Endothelial cell of umbilical vein (primary cell): ENCODE data around the gene CBY2. TPM values are rescaled to one million over a fixed set of nuclear protein-coding genes. Genes with fewer than 3 reads are reported as not detected.

ENCODE experiments used
- BruUV-seq: library from RNA; stranded (reverse); fragments of 400-500 nt; replicated peaks from 2 replicates; lab custom pipeline; 2021; lab: Mats Ljungman, UMichigan
- CTCF ChIA-PET: fragments of 300-600, 350-600 bp; sonication (Branson Sonifier 250); formaldehyde crosslinking; loops from one replicate; lab custom pipeline; 2021; ENCODE audit warnings: antibody characterized with exemption, inconsistent platforms; lab: Charles Lee
- POLR2A ChIA-PET: fragments of 300-600, 350-600 bp; sonication (Branson Sonifier 250); formaldehyde crosslinking; loops from one replicate; lab custom pipeline; 2021; ENCODE audit warnings: antibody characterized with exemption, inconsistent platforms; lab: Charles Lee
- DNase-seq: peaks from one replicate; pipeline ENCODE4 v3.0.0-alpha.2; 2011; ENCODE audit warnings: low read depth, low spot score
- FAIRE-seq: peaks from 2 replicates; lab custom pipeline; 2011; peaks lifted over from hg19 to GRCh38; lab: Jason Lieb, UNC
- H2AFZ ChIP-seq: 2 replicates; pipeline ENCODE4 v1.6.0; 2012; ENCODE audit warnings: low read depth, low read length, control low read depth, inconsistent platforms
- H3K27ac ChIP-seq: 2 replicates; pipeline ENCODE4 v1.5.1; 2011; ENCODE audit warnings: low read depth, mild to moderate bottlenecking, control low read depth, low read length, moderate library complexity; ENCODE audit not compliant: insufficient read depth
- H3K27me3 ChIP-seq, 2 experiments: 2 replicates each; pipeline versions ENCODE4 v1.6.0 to v1.6.1; 2011; ENCODE audit warnings: low read length in 2 of 2, mixed read lengths in 1 of 2; ENCODE audit not compliant: control insufficient read depth in 2 of 2, insufficient read depth in 2 of 2
- H3K36me3 ChIP-seq, 2 experiments: 2 replicates in 1 of 2; 3 replicates in 1 of 2; pipeline ENCODE4 v1.5.1; 2011; ENCODE audit warnings: low read length in 2 of 2, mild to moderate bottlenecking in 1 of 2, moderate library complexity in 1 of 2; ENCODE audit not compliant: control insufficient read depth in 2 of 2, insufficient read depth in 2 of 2; ENCODE audit errors: extremely low read depth in 1 of 2
- H3K4me1 ChIP-seq: 3 replicates; pipeline ENCODE4 v1.5.1; 2011; ENCODE audit warnings: mild to moderate bottlenecking, low read length; ENCODE audit not compliant: control insufficient read depth, insufficient read depth; ENCODE audit errors: extremely low read depth
- H3K4me2 ChIP-seq: 2 replicates; pipeline ENCODE4 v1.6.1; 2011; ENCODE audit warnings: low read length, control low read depth, mixed read lengths; ENCODE audit not compliant: insufficient read depth
- H3K4me3 ChIP-seq, 3 experiments: fragments of 200-600 bp in 1 of 3; sonication (generic), shearing (Covaris generic) in 1 of 3; replicated peaks in 1 of 3; 2 replicates each; pipeline ENCODE4 v1.5.1; 2011 to 2016; ENCODE audit warnings: control low read depth in 3 of 3, low read length in 3 of 3, mild to moderate bottlenecking in 2 of 3, inconsistent platforms in 1 of 3, low read depth in 1 of 3, moderate library complexity in 1 of 3; ENCODE audit not compliant: insufficient read depth in 1 of 3
- H3K79me2 ChIP-seq: 2 replicates; pipeline ENCODE4 v1.6.0; 2012; ENCODE audit warnings: low read length, inconsistent platforms; ENCODE audit not compliant: control insufficient read depth, insufficient read depth
- H3K9ac ChIP-seq: replicated peaks from 2 replicates; pipeline ENCODE3; 2011; ENCODE audit warnings: low read length, control low read depth; ENCODE audit not compliant: insufficient read depth; ENCODE audit errors: extremely low read depth
- H3K9me1 ChIP-seq: replicated peaks from 3 replicates; pipeline ENCODE4 v1.6.0; 2011; ENCODE audit warnings: mild to moderate bottlenecking, low read length; ENCODE audit not compliant: control insufficient read depth, insufficient read depth; ENCODE audit errors: extremely low read depth
- H3K9me3 ChIP-seq: replicated peaks from 2 replicates; pipeline ENCODE4 v1.5.1; 2012; ENCODE audit warnings: low read length, inconsistent platforms; ENCODE audit not compliant: control insufficient read depth, insufficient read depth
- H4K20me1 ChIP-seq: replicated peaks from 2 replicates; pipeline ENCODE3; 2011; ENCODE audit warnings: mild to moderate bottlenecking, low read length; ENCODE audit not compliant: control insufficient read depth, insufficient read depth; ENCODE audit errors: extremely low read depth
- EZH2 ChIP-seq: IDR thresholded peaks from 2 replicates; pipeline ENCODE4 v1.6.1; 2012; ENCODE audit warnings: borderline replicate concordance, low read depth, mild to moderate bottlenecking, moderate library complexity, low read length, inconsistent platforms; ENCODE audit not compliant: severe bottlenecking
- FOS ChIP-seq: IDR thresholded peaks from 2 replicates; pipeline ENCODE4 v1.6.1; 2011; ENCODE audit warnings: mild to moderate bottlenecking, low read length, moderate library complexity, borderline replicate concordance; ENCODE audit not compliant: insufficient read depth
- GATA2 ChIP-seq: IDR thresholded peaks from 2 replicates; pipeline ENCODE4 v1.7.0; 2011; ENCODE audit warnings: low read depth, mild to moderate bottlenecking, moderate library complexity, mixed read lengths, low read length; ENCODE audit not compliant: insufficient read length, insufficient read depth
- JUN ChIP-seq: IDR thresholded peaks from 2 replicates; pipeline ENCODE4 v1.6.1; 2011; ENCODE audit warnings: borderline replicate concordance, low read depth; ENCODE audit not compliant: insufficient read length, insufficient read depth
- MYC ChIP-seq: IDR thresholded peaks from one replicate; pipeline ENCODE4 v1.6.1; 2011; ENCODE audit warnings: mild to moderate bottlenecking, low read depth, low read length
- POLR2A ChIP-seq: IDR thresholded peaks from 2 replicates; pipeline ENCODE4 v1.6.1; 2012; ENCODE audit warnings: low read depth, mild to moderate bottlenecking, control low read depth, low read length
- POLR2AphosphoS5 ChIP-seq: IDR thresholded peaks from 2 replicates; pipeline ENCODE4 v1.6.1; 2012; ENCODE audit warnings: low read depth, mild to moderate bottlenecking, control low read depth, low read length, moderate library complexity; ENCODE audit not compliant: insufficient read depth
- dilution Hi-C: fragments of 300-500 bp; cut with MboI; formaldehyde crosslinking; loops from one replicate; pipeline ENCODE4 v1.15.0; 2019; ENCODE audit warnings: low sequenced_read_pairs; ENCODE audit not compliant: extremely low pct_ligation_motif_present
- intact Hi-C: fragments of 100-400 bp; cut with micrococcal nuclease; formaldehyde crosslinking; loops from one replicate; pipeline ENCODE4 v1.10.0; 2022
- polyA plus RNA-seq, 4 experiments: library from polyadenylated mRNA; depleted of rRNA in 3 of 4; stranded (reverse) in 3 of 4; unstranded in 1 of 4; fragments of >200 nt; gene quantifications; 2 replicates each; pipeline versions ENCODE4 v1.2.1 to v1.2.3, GENCODE V29; 2011 to 2012; ENCODE audit warnings: missing spikeins in 1 of 4
- total RNA-seq: library from RNA; stranded (reverse); gene quantifications from 2 replicates; pipeline ENCODE4 v1.2.3, GENCODE V29; 2021
- TF ChIP-seq, protein P1 (sequence below), 2 donors: IDR thresholded peaks; 1 replicate in 1 of 2; 2 replicates in 1 of 2; pipeline ENCODE4 v1.5.1; 2011; ENCODE audit warnings: low read length in 2 of 2, mild to moderate bottlenecking in 2 of 2, moderate library complexity in 2 of 2, control low read depth in 1 of 2, inconsistent platforms in 1 of 2, low read depth in 1 of 2; ENCODE audit not compliant: insufficient read depth in 1 of 2; ENCODE audit errors: extremely low read depth in 1 of 2
- TF ChIP-seq, protein P2 (sequence below): IDR thresholded peaks from 2 replicates; pipeline ENCODE4 v1.6.1; 2011; ENCODE audit not compliant: insufficient read depth, insufficient read length

CBY2 gene
- total and polyA plus RNA-seq, 2 donors (not counting 3 experiments of a cell fraction or from before 2014, with no cell fraction given) = not detected

DNA sequence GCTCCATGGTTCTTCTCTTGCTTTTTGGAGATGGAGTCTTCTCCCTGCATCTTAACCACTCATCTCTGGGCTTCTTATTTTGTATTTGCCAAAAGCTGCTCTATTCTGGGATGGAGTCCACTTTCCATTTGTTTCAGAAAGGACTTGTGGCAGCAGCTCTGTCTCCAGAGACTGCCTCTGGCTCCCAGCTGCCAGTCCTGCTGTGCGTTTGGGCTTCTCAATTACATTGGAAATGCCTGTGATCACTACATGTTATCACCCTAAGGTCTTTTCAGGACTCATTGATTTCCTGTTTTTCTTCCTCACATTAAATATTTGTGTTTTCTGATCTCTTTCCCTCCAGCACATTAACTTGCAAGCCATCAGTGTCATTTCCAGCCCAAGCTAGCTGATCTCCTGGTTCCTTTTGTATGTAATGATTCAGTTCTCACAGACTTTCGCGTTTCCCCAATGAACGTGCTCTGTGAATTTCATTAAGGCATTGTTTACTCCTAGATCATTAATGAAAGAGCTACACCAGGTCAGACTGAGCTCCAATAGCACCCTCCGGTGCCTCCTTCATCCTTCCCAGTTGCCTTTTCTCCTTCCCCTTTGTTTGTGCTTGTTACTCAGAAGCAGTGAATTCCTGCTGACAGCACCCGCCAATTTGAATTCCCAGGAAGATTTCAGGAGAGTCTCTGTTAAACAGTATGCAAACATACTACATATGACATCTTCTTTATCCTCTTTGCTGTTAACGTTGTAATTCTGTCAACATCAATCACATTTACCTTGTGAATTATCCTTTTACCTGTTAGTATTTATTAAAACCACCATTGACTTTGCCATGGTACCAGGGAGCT lies 3.0 kb downstream of the CBY2 start:
- dilution Hi-C loops = no loop called here
- POLR2A ChIA-PET = no interaction called here
- peaks cover 0 to 2% of the 10 kb centered on the region in 2 experiments for H3K27me3 ChIP-seq
- intact Hi-C loops = no loop called here
- H2AFZ ChIP-seq = no peak overlapping the region
- no TSS peak for BruUV-seq
- H4K20me1 ChIP-seq = no peaks in the 10 kb centered on the region
- no peak overlapping the region for H3K9ac ChIP-seq
- no peaks in the 10 kb centered on the region for H3K9me3 ChIP-seq
- H3K4me3 ChIP-seq = no peak overlapping the region
- H3K27ac ChIP-seq = no peak overlapping the region
- no peaks in the 10 kb centered on the region for H3K79me2 ChIP-seq
- no peak for TF ChIP-seq POLR2A
- no peak for TF ChIP-seq FOS
- no peaks in the 10 kb centered on the region for H3K4me1 ChIP-seq
- CTCF ChIA-PET = interaction anchor here (0.5 to 1.0 kb wide), 2 partner anchors 16 to 495 kb away, joined by 3 to 4 read pairs; no protein-coding TSS in a partner anchor
- no peaks in the 10 kb centered on the region for H3K36me3 ChIP-seq
- DNase-seq = no peak
- no peaks in the 10 kb centered on the region for H3K9me1 ChIP-seq
- no peak for FAIRE-seq
- no peak overlapping the region for H3K4me2 ChIP-seq

DNA sequence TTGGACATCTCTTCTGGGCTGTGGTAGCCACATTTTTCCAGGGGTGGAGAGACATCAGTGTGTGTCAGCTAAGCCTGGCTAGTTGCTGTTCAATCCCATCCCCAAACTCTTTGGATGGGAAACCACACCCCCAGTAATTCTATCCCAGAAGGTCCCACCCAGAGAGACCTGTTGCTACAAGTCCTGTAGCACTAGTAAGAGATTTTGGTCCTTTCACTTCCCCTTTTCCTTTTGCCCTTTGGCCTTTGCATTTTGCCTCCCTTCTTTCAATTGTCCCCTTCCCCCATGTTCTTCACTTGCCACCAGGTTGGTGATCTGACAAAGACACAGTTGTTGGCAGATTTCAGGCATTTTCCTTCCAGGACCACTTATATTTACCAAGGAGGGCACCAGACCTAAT lies 3.8 kb downstream of the CBY2 start:
- TF ChIP-seq GATA2 (no peak), MYC (no peak), POLR2AphosphoS5 (no peak), FOS (no peak), POLR2A (no peak), EZH2 (no peak), JUN (no peak)
- TF ChIP-seq, protein P1, sequence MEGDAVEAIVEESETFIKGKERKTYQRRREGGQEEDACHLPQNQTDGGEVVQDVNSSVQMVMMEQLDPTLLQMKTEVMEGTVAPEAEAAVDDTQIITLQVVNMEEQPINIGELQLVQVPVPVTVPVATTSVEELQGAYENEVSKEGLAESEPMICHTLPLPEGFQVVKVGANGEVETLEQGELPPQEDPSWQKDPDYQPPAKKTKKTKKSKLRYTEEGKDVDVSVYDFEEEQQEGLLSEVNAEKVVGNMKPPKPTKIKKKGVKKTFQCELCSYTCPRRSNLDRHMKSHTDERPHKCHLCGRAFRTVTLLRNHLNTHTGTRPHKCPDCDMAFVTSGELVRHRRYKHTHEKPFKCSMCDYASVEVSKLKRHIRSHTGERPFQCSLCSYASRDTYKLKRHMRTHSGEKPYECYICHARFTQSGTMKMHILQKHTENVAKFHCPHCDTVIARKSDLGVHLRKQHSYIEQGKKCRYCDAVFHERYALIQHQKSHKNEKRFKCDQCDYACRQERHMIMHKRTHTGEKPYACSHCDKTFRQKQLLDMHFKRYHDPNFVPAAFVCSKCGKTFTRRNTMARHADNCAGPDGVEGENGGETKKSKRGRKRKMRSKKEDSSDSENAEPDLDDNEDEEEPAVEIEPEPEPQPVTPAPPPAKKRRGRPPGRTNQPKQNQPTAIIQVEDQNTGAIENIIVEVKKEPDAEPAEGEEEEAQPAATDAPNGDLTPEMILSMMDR (IDR thresholded peaks at IDR 0.05; ENCODE audit: extremely low read depth in 1 of 2, insufficient read depth in 1 of 2, low read depth in 1 of 2, low read length in 2 of 2) = no peak
- TF ChIP-seq, protein P2, sequence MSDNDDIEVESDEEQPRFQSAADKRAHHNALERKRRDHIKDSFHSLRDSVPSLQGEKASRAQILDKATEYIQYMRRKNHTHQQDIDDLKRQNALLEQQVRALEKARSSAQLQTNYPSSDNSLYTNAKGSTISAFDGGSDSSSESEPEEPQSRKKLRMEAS = no peak
- FAIRE-seq (no peak), DNase-seq (no peak)
- POLR2A ChIA-PET = no interaction called here
- H4K20me1 ChIP-seq = no peaks in the 10 kb centered on the region
- H3K9ac ChIP-seq = no peak overlapping the region
- dilution Hi-C loops (no loop called here), intact Hi-C loops (no loop called here)
- no peak overlapping the region for H3K4me2 ChIP-seq
- CTCF ChIA-PET = no interaction called here
- H3K27me3 ChIP-seq = peaks cover 0 to 2% of the 10 kb centered on the region in 2 experiments
- H3K79me2 ChIP-seq = no peaks in the 10 kb centered on the region
- no peak overlapping the region for H3K27ac ChIP-seq
- no peaks in the 10 kb centered on the region for H3K36me3 ChIP-seq
- H3K4me1 ChIP-seq = no peaks in the 10 kb centered on the region
- H2AFZ ChIP-seq = no peak overlapping the region
- H3K9me3 ChIP-seq = no peaks in the 10 kb centered on the region
- H3K4me3 ChIP-seq = no peak overlapping the region
- no TSS peak for BruUV-seq
- H3K9me1 ChIP-seq = no peaks in the 10 kb centered on the region
